Adipocyte (in vitro differentiated cells): ENCODE data around the gene KCNIP4.

Source experiments
- DNase-seq: peaks from one replicate; pipeline ENCODE4 v3.0.0-alpha.2; 2015; ENCODE audit warnings: low read depth
- H3K27me3 ChIP-seq: replicated peaks from 2 replicates; pipeline ENCODE4 v1.7.0; 2013; ENCODE audit warnings: mild to moderate bottlenecking, low read length, moderate library complexity; ENCODE audit not compliant: control insufficient read depth, insufficient read depth
- H3K36me3 ChIP-seq: 2 replicates; pipeline ENCODE4 v1.7.0; 2013; ENCODE audit warnings: low read length, mild to moderate bottlenecking, moderate library complexity; ENCODE audit not compliant: control insufficient read depth, insufficient read depth, severe bottlenecking
- H3K4me1 ChIP-seq: 2 replicates; pipeline ENCODE4 v1.7.0; 2013; ENCODE audit warnings: mild to moderate bottlenecking, low read length, moderate library complexity; ENCODE audit not compliant: control insufficient read depth, insufficient read depth
- H3K4me3 ChIP-seq: 2 replicates; pipeline ENCODE4 v1.7.0; 2013; ENCODE audit warnings: mild to moderate bottlenecking, low read length, moderate library complexity
- H3K9ac ChIP-seq: 2 replicates; pipeline ENCODE4 v1.7.0; 2013; ENCODE audit warnings: mild to moderate bottlenecking, low read length, moderate library complexity
- H3K9me3 ChIP-seq: 2 replicates; pipeline ENCODE4 v1.7.0; 2013; ENCODE audit warnings: mild to moderate bottlenecking, low read length, moderate library complexity; ENCODE audit not compliant: control insufficient read depth

Gene KCNIP4

GRCh38 chr4:21211846-21212245 is 736.7 kb downstream of the KCNIP4 start:
- Histone ChIP-seq H3K9ac (no peak overlapping the region), H3K36me3 (no peaks in the 10 kb centered on the region), H3K27me3 (no peaks in the 10 kb centered on the region), H3K4me1 (no peaks in the 10 kb centered on the region), H3K9me3 (no peaks in the 10 kb centered on the region), H3K4me3 (no peak overlapping the region)
- DNase-seq, result no peak

GRCh38 chr4:21209860-21210259 is 738.7 kb downstream of the KCNIP4 start:
- H3K4me1 ChIP-seq, result no peaks in the 10 kb centered on the region
- no peak for DNase-seq

GRCh38 chr4:21205821-21206531 is 742.6 kb downstream of the KCNIP4 start:
- DNase-seq, result no peak
- Histone ChIP-seq H3K9me3 (no peaks in the 10 kb centered on the region), H3K27me3 (no peaks in the 10 kb centered on the region), H3K4me3 (no peak overlapping the region), H3K9ac (no peak overlapping the region), H3K36me3 (no peaks in the 10 kb centered on the region), H3K4me1 (no peaks in the 10 kb centered on the region)

More at GRCh38 chr4:21209860-21210259, 738.7 kb downstream of the KCNIP4 start:
- H3K4me3 ChIP-seq, result no peak overlapping the region
- H3K9me3 ChIP-seq, result no peaks in the 10 kb centered on the region
- H3K36me3 ChIP-seq, result no peaks in the 10 kb centered on the region
- no peak overlapping the region for H3K9ac ChIP-seq
- H3K27me3 ChIP-seq, result no peaks in the 10 kb centered on the region

- no peak overlapping the region for H3K9ac ChIP-seq
- H3K4me3 ChIP-seq, result no peak overlapping the region
- no peaks in the 10 kb centered on the region for H3K4me1 ChIP-seq
- no peaks in the 10 kb centered on the region for H3K36me3 ChIP-seq
- H3K27me3 ChIP-seq, result no peaks in the 10 kb centered on the region
- no peaks in the 10 kb centered on the region for H3K9me3 ChIP-seq
- no peak for DNase-seq
Observed at GRCh38 chr4:21203416-21203815, 745.2 kb downstream of the KCNIP4 start.

- Histone ChIP-seq H3K9me3 (no peaks in the 10 kb centered on the region), H3K4me3 (no peak overlapping the region), H3K36me3 (no peaks in the 10 kb centered on the region), H3K4me1 (no peaks in the 10 kb centered on the region), H3K9ac (no peak overlapping the region), H3K27me3 (no peaks in the 10 kb centered on the region)
- no peak for DNase-seq
Observed at GRCh38 chr4:21202959-21203358, 745.6 kb downstream of the KCNIP4 start.

GRCh38 chr4:21198683-21199082 is 749.9 kb downstream of the KCNIP4 start:
- DNase-seq, result no peak
- no peaks in the 10 kb centered on the region for H3K4me1 ChIP-seq
- H3K9me3 ChIP-seq, result no peaks in the 10 kb centered on the region
- no peak overlapping the region for H3K4me3 ChIP-seq
- no peaks in the 10 kb centered on the region for H3K36me3 ChIP-seq
- H3K9ac ChIP-seq, result no peak overlapping the region
- no peaks in the 10 kb centered on the region for H3K27me3 ChIP-seq

GRCh38 chr4:21195682-21196081 is 752.9 kb downstream of the KCNIP4 start:
- H3K4me1 ChIP-seq, result no peaks in the 10 kb centered on the region
- H3K36me3 ChIP-seq, result no peaks in the 10 kb centered on the region
- no peak for DNase-seq
- H3K9me3 ChIP-seq, result no peaks in the 10 kb centered on the region
- H3K4me3 ChIP-seq, result no peak overlapping the region
- no peak overlapping the region for H3K9ac ChIP-seq
- H3K27me3 ChIP-seq, result no peaks in the 10 kb centered on the region

- no peaks in the 10 kb centered on the region for H3K27me3 ChIP-seq
- DNase-seq, result no peak
Observed at GRCh38 chr4:21192367-21192766, 756.2 kb downstream of the KCNIP4 start.

GRCh38 chr4:21191317-21191716 is 757.3 kb downstream of the KCNIP4 start:
- no peak for DNase-seq
- H3K27me3 ChIP-seq, result no peaks in the 10 kb centered on the region

More at GRCh38 chr4:21192367-21192766, 756.2 kb downstream of the KCNIP4 start:
- H3K4me3 ChIP-seq, result no peak overlapping the region
- no peak overlapping the region for H3K9ac ChIP-seq
- H3K9me3 ChIP-seq, result no peaks in the 10 kb centered on the region
- H3K4me1 ChIP-seq, result no peaks in the 10 kb centered on the region
- no peaks in the 10 kb centered on the region for H3K36me3 ChIP-seq

GRCh38 chr4:21184788-21185187 is 763.8 kb downstream of the KCNIP4 start:
- no peak overlapping the region for H3K4me3 ChIP-seq
- H3K4me1 ChIP-seq, result no peaks in the 10 kb centered on the region
- H3K9me3 ChIP-seq, result no peaks in the 10 kb centered on the region
- DNase-seq, result no peak
- no peaks in the 10 kb centered on the region for H3K27me3 ChIP-seq
- no peaks in the 10 kb centered on the region for H3K36me3 ChIP-seq
- H3K9ac ChIP-seq, result no peak overlapping the region

More at GRCh38 chr4:21191317-21191716, 757.3 kb downstream of the KCNIP4 start:
- H3K36me3 ChIP-seq, result no peaks in the 10 kb centered on the region
- H3K4me1 ChIP-seq, result no peaks in the 10 kb centered on the region
- no peak overlapping the region for H3K4me3 ChIP-seq
- no peak overlapping the region for H3K9ac ChIP-seq
- H3K9me3 ChIP-seq, result no peaks in the 10 kb centered on the region

GRCh38 chr4:21181716-21182115 is 766.9 kb downstream of the KCNIP4 start:
- H3K4me1 ChIP-seq, result no peaks in the 10 kb centered on the region
- no peaks in the 10 kb centered on the region for H3K9me3 ChIP-seq
- H3K27me3 ChIP-seq, result no peaks in the 10 kb centered on the region
- no peaks in the 10 kb centered on the region for H3K36me3 ChIP-seq
- DNase-seq, result no peak
- no peak overlapping the region for H3K4me3 ChIP-seq
- no peak overlapping the region for H3K9ac ChIP-seq

- Histone ChIP-seq H3K4me1 (no peaks in the 10 kb centered on the region), H3K27me3 (no peaks in the 10 kb centered on the region), H3K36me3 (no peaks in the 10 kb centered on the region), H3K4me3 (no peak overlapping the region), H3K9ac (no peak overlapping the region), H3K9me3 (no peaks in the 10 kb centered on the region)
- DNase-seq, result no peak
Observed at GRCh38 chr4:21177871-21178270, 770.7 kb downstream of the KCNIP4 start.
